Ishikawa (cell line): ENCODE data around the gene RPS3A.

Experiments
- CEBPB ChIP-seq: IDR thresholded peaks from 2 replicates; pipeline ENCODE4 v1.6.1; 2012
- CREB1 ChIP-seq: IDR thresholded peaks from 2 replicates; pipeline ENCODE4 v1.6.1; 2012; ENCODE audit warnings: low read depth
- EGR1 ChIP-seq: IDR thresholded peaks from 2 replicates; pipeline ENCODE4 v1.6.1; 2012
- EP300 ChIP-seq: IDR thresholded peaks from 2 replicates; pipeline ENCODE4 v1.6.1; 2012; ENCODE audit warnings: borderline replicate concordance
- FOXM1 ChIP-seq: IDR thresholded peaks from 2 replicates; pipeline ENCODE4 v1.6.1; 2012; ENCODE audit warnings: low read depth, borderline replicate concordance
- NFIC ChIP-seq: IDR thresholded peaks from 2 replicates; pipeline ENCODE4 v1.6.1; 2012
- RAD21 ChIP-seq: IDR thresholded peaks from 2 replicates; pipeline ENCODE4 v1.6.1; 2012; ENCODE audit warnings: low read depth
- REST ChIP-seq: IDR thresholded peaks from 2 replicates; pipeline ENCODE4 v1.6.1; 2012; ENCODE audit warnings: low read depth, mild to moderate bottlenecking
- TAF1 ChIP-seq: IDR thresholded peaks from 2 replicates; pipeline ENCODE4 v1.6.1; 2012; ENCODE audit warnings: low read depth, mild to moderate bottlenecking
- TCF12 ChIP-seq: IDR thresholded peaks from 2 replicates; pipeline ENCODE4 v1.6.1; 2012; ENCODE audit warnings: low read depth
- TEAD4 ChIP-seq: IDR thresholded peaks from 2 replicates; pipeline ENCODE4 v1.6.1; 2012
- YY1 ChIP-seq: IDR thresholded peaks from 2 replicates; pipeline ENCODE4 v1.6.1; 2012; ENCODE audit warnings: low read depth
- ZBTB7A ChIP-seq: IDR thresholded peaks from 2 replicates; pipeline ENCODE4 v1.6.1; 2012; ENCODE audit warnings: low read depth
- TF ChIP-seq, protein P1 (sequence below): IDR thresholded peaks from 2 replicates; pipeline ENCODE4 v1.6.1; 2012
- TF ChIP-seq, protein P2 (sequence below): IDR thresholded peaks from 2 replicates; pipeline ENCODE4 v1.6.1; 2012

RPS3A gene

DNA sequence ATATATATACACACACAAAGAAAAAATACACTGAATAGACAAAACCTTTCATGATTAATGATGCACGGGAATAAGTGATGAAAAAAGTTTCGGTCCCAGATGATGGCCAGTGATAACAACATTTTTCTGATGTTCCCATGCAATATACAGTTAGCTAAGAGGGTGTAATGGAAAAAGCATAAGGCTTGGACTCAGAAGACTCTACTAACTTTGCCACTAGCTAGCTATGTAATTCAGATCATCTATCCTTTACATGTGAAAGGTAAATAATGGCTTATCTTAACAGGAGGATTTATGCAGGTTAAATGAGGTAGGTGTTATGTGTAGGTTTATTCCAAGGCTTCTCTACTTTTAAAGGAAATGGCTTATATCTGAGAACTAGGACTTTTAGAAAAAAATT lies 4.3 kb downstream of the RPS3A start:
- TF ChIP-seq FOXM1 (no peak), CREB1 (no peak), RAD21 (no peak), NFIC (no peak), TEAD4 (no peak), EGR1 (no peak)
- TF ChIP-seq, protein P1, sequence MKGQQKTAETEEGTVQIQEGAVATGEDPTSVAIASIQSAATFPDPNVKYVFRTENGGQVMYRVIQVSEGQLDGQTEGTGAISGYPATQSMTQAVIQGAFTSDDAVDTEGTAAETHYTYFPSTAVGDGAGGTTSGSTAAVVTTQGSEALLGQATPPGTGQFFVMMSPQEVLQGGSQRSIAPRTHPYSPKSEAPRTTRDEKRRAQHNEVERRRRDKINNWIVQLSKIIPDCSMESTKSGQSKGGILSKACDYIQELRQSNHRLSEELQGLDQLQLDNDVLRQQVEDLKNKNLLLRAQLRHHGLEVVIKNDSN = no peak

DNA sequence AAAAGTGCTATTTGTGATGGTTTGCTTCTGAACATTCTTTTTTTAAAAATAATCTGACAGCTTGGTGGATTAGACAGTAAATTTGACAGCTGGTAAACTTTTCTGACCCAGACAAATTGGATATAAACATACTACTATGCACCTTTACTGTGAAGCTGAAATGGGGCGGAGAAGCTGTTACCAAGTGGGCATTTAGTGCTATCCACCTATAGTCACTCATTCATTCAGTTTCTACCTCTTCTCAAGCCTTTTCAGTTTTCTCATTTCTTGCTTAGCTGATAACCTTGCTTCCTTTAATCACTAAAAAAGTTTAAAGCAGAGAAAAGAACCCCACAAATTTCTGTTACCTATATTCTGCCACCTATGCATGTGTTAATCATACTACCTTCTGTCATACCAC lies 5.2 kb downstream of the RPS3A start:
- TF ChIP-seq, protein P1 = no peak
- TF ChIP-seq EGR1 (no peak), CEBPB (no peak), ZBTB7A (no peak), REST (no peak), TCF12 (no peak), FOXM1 (no peak), YY1 (no peak), EP300 (no peak)
- TF ChIP-seq, protein P2, sequence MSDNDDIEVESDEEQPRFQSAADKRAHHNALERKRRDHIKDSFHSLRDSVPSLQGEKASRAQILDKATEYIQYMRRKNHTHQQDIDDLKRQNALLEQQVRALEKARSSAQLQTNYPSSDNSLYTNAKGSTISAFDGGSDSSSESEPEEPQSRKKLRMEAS = no peak

- no peak for TF ChIP-seq NFIC
- no peak for TF ChIP-seq RAD21
- TF ChIP-seq, protein P1 = no peak
- no peak for TF ChIP-seq CREB1
- TF ChIP-seq ZBTB7A = no peak
- no peak for TF ChIP-seq FOXM1
- TF ChIP-seq CEBPB = no peak
- TF ChIP-seq, protein P2 = no peak
- TF ChIP-seq EGR1 = no peak
- no peak for TF ChIP-seq YY1
- TF ChIP-seq REST = no peak
- no peak for TF ChIP-seq TEAD4
- TF ChIP-seq TCF12 = no peak
- no peak for TF ChIP-seq EP300
- TF ChIP-seq TAF1 = no peak
These were observed 6.1 kb downstream of the RPS3A start for GRCh38 chr4:151105454-151106032.

- TF ChIP-seq FOXM1 (no peak), EP300 (no peak), EGR1 (no peak), CEBPB (no peak), ZBTB7A (no peak), NFIC (no peak), TCF12 (no peak), RAD21 (no peak), TEAD4 (no peak), CREB1 (no peak), YY1 (no peak), REST (no peak), TAF1 (no peak)
- TF ChIP-seq, protein P1 = no peak
- TF ChIP-seq, protein P2 = no peak
These were observed 7.6 kb downstream of the RPS3A start for GRCh38 chr4:151107063-151107462.
